Stimulated activated CD4-positive, alpha-beta T cell treated with anti-CD3 and anti-CD28 coated beads, Interleukin-12 subunit alpha, Interleukin-12 subunit beta, amount 100 ng/mL, for 4 hours (primary cell): ENCODE results near the gene ANKS3.
"Not testable (repeated sequence)": the region's sequence is repeated elsewhere in the genome, so short reads cannot be mapped to it uniquely, and the experiment has no call there.

Experiments
- DNase-seq: peaks from one replicate; pipeline ENCODE4 v3.0.0-alpha.2; 2020

The ANKS3 gene

DNA sequence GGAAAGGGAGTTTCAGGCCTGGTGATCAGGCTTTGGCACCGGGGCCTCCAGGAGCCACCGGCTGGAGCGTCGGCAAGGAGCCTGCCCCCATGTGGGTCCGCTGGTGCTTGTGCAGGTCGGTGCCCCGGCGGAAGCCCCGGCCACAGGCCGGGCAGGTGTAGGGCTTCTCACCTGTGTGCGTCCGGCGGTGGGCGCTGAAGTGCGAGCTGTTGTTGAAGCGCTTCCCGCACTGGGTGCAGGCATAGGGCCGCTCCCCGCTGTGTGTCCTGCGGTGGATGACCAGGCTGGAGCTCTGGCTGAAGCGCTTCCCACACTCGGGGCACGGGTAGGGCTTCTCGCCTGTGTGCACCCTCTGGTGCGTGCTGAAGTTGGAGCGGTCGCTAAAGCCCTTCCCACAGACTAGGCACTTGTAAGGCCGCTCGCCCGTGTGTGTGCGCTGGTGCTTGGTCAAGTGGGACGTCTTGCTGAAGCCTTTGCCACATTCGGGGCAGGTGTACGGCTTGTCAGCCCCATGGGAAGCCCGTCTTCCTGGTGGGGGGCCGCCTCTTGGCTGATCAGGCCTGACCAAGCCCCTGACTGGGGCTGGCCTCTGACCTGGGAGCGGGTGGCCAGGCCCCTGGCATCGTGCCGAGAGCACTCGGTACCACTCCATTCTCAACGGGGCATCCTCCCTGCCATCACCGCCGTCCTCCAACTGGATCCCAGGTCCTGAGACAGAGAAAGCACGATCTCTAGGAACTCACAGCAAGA, 18.5 kb upstream of the ANKS3 start:
- DNase-seq: no peak

DNA sequence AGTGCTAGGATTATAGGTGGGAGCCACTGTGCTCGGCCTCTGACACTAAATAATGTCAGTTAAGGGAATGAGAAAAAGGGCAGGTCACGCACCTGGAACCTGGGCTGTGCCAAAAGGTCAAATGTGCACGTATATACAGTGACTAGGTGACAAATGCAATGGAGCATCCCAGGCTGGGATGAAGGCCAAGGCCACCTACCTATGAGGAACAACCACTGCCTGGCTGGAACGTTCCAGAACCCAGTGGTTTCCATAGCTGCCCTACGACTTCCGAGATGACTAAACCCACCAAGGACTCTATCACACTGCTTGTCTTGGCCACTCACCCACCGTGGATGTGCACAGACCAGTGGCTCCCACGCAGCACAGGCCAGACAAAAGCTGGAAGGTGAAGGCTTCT, 16.8 kb upstream of the ANKS3 start:
- DNase-seq: no peak

DNA sequence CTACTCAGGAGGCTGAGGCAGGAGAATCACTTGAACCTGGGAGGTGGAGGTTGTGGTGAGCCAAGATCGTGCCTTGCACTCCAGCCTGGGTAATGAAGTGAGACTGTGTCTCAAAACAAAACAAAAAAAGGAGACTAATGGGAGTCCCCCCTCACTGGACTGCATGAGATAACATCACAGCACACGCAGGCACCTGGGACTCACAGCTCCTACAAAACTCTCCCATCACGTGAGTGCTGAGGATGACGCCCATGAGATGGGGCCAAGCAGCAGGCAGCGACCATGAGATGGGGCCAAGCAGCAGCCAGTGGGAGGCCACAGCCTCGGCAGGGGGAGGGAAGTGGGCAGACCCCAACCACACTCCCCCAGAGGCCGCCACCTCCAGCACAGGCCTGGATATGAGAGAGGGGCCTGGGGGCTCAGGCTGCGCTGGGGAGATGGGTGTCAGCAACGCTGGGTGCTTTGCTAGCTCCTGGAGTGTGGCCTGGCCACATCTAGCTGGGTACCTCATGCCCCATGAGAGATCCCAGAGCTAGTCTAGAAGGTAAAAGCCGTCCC, 15.7 kb upstream of the ANKS3 start:
- DNase-seq: no peak

DNA sequence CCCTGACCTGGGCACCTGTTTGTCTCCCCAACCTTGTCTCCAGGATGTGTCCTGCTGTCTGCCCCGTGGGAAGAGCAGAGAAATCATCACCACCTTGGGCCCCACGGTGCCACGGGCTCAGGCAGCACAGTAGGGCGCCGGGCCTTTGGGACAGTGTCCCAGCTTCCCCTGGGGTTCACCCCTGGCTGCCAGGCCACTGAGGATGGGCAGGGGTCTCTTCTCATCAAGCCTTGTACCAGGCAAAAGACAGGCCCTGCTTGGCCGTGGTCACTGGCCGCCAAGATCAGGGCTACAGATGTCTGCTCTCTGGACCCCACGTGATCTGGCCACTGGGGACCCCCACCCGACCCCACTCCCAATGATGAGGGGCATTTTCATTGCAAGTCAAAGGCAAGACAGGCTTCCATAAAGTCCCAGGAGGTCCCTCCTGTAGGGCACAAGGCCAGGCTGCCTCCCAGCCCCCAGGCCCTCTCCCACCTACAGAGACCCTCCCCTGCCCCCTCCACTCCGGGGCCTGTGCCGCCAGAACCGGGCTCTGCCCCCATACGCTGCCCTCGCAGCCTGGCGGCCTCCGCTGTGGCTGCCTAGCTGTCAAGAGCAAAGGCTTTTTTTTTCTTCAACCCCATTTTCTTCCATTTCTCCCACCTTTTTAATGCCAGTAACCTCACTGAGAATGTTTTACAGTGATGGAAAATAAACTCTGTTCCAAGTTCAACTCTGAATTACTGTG, 14.8 kb upstream of the ANKS3 start:
- DNase-seq: no peak

DNA sequence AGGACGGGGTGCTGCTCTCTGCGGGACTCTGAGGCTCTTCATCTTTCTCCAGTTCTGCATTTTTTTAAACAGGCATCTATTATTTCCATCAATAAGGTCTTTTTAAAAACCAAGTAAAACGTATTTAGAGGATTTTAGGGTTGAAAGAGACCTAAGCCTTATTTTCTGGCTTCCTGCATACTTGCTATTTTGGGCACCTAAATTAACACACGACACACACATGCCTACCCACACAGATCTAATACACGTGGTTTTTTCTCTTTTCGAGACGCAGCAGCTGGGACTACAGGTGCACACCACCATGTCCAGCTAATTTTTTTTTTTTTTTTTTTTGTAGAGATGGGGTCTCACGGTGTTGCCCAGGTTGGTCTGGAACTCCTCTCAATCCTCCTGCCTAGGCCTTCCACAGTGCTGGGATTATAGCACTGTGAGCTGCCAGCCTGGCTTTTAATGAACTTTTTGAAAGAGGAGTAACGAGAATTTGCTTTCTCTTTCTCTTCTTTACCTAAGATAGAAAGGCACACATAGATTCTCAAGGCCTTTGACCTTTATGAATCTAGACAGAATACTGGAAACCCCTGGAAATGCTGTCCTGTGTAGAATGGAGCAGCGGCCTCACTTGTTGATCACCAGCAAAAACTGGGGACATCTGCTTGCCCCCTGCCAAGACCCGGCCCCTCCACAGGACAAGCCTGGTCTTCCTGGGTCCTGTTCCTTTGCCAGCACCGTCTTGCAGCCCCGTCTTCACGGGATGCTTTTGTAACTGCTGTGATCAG, 14.0 kb upstream of the ANKS3 start:
- DNase-seq: no peak

DNA sequence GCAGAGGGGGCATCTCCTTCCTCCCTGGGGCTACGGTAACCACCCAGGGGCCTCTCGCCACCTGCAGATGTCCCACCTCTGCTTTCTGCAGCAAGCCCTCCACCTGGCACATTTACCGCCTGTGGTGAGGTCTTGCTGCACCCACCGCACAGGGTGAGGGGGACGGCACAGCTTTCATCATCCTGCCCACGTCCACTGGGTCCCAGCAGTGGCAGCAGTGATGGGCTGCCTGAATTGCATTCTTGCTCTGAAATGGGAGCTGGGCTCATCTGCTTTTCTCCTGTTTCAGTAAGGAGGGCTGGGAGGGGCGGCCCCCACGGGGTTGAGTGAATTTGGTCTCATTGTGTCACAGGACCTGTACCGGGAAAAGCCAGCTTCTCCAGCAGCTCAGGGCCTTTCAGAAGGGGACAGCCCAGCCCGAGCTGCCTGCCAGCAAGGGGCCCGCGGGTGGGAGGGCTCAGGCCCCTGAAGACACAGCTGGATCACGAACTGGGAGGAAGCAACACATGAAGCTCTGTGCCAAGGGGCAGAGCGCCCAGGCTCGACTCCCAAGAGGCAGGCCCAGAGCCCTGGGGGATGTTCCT, 13.0 kb upstream of the ANKS3 start:
- no peak for DNase-seq

DNA sequence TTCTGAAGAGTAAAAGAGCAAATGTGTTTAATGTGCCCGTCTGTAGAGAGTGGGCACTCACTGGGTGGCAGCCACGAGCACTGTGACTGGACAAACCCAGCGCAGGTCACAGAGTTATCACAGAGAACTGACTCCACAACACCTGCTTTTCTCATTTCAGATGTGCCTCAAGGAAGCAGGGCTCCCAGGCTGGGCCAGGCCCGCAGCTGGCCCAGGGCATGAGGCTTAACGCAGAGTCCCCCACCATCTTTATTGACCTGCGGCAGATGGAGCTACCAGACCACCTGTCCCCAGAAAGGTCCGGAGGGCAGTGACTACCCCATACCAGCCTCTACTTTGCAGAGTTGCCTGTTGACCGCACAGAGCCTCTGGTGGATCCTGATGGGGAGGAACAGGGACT, 12.1 kb upstream of the ANKS3 start:
- DNase-seq: no peak

DNA sequence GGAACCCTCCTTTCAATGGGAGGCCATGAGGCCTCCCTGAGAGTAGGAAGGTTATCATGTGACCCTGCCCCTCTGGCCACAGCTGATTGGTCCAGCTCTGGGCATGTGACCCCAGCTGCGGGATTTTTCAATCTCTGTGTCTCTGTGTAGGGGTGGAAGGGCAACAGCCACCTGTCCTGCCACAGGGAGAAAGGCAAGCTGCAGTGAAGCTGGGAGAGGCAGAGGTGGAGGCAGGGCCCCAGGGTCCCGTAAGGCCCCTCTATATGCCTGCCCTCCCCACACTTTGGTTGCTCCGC, 11.2 kb upstream of the ANKS3 start:
- no peak for DNase-seq

DNA sequence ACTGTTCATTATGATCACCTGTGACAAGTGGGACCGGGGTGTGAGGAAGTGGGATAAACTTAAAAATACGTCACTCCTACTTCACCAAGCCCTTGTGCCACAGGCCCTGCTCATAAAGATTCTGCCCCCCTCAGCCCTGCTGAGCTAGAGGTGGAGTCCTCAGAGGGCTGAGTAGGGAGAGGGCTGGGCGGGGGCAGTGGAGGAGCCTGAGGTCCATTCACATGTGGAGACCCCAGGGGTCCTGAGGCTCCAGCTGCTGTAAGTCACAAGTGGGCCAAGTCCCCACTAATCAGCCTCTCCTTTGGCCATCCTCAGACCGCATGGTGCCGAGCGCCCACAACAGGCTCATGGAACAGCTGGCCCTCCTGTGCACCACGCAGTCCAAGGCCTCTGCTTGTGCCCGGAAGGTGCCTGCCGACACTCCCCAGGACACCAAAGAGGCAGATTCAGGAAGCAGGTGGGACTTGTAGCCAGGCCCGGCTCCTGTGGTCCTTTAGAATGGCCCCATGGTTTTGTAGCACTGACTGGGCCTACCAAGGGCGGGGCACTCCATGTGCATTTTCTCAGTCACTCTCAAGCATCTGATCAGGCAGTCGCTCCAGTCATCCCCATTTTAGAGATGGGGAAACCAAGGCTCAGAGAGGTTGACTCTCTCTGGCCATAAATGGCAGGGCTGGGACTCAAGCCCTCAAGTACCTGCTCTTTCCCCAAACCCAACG, 10.6 kb upstream of the ANKS3 start:
- no peak for DNase-seq

DNA sequence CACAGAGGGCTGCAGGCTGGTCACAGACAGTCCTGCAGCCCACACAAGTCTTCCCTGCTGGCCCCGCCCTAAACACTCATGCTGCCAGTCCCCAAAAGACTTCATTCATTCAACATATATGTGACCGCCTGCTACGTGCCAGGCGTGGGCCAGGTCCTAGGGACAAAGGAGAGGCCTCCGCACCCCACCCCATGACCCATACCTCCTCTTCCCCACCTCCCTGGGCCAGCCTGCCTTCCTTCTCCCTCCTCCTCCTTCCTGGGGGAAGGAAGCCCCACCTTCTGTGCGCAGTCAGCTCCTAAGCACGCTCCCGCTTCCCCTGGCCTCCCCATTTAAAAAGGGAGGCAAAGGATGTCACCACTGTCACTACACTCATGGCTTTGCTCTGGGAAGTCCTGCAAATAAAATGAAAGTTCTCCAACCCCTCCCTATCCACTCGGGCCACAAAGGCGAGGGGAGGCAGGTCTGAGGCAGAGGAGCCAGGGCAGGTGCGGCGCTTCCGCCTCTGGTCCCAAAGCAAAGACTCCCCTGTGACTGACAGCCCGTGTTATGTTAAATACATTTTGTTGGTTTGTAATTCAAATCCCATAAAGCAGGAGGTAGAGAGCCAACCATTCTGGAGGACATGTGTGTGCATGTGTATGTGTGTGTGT, 9.3 kb upstream of the ANKS3 start:
- DNase-seq: no peak

DNA sequence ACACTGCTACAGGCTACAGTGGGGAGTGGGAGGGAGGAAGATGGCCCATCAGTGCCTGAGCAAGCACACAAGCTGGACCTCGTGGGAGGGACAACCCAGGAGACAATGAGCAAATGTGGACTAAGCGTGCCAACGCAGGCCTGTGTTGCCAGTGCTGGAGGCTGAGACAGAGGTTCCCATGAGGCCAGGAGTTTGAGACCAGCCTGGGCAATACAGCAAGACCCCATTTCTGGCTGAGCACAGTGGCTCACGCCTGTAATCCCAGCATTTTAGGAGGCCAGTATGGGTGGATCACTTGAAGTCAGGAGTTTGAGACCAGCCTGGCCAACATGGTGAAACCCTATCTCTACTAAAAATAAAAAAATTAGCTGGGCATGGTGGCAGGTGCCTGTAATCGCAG, 4.3 kb upstream of the ANKS3 start:
- not testable (repeated sequence) for DNase-seq

DNA sequence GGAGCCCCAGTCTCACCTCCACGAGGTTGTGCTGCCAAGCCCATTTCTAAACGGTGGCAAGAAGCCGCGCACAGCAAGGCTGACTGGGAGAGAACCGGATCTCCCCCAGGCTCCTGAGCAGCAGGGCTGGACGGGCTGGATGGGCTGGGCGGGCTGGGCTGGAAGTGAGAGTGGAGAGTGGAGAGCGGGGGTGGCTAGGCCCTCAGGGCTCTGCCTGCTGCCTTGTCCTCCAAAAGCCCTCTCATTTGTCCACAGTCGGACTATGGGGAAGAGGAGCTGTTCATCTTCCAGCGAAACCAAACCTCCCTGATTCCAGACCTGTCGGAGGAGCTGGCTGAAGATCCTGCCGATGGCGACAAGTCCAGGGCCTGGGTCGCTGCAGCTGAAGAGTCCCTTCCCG, 3.5 kb upstream of the ANKS3 start:
- no peak for DNase-seq

DNA sequence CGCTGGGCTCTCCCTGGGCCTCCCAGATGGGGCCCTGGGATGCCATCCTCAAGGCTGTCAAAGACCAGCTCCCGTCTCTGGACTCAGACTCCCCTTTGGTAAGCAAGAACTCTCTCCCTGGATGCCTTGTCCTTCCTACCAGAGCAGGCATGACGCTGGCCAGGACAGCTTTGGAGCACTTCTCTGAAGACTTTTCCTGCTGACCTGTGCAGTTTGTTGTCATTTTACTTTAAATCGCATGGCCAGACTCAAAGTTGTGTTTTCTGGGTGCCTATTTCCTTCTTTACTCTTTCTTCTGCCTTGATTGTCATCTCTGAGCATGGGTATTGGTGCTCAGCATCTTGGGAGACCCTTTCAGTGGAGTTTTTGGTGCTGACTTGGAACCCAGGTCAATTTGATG, 2.5 kb upstream of the ANKS3 start:
- DNase-seq: no peak

DNA sequence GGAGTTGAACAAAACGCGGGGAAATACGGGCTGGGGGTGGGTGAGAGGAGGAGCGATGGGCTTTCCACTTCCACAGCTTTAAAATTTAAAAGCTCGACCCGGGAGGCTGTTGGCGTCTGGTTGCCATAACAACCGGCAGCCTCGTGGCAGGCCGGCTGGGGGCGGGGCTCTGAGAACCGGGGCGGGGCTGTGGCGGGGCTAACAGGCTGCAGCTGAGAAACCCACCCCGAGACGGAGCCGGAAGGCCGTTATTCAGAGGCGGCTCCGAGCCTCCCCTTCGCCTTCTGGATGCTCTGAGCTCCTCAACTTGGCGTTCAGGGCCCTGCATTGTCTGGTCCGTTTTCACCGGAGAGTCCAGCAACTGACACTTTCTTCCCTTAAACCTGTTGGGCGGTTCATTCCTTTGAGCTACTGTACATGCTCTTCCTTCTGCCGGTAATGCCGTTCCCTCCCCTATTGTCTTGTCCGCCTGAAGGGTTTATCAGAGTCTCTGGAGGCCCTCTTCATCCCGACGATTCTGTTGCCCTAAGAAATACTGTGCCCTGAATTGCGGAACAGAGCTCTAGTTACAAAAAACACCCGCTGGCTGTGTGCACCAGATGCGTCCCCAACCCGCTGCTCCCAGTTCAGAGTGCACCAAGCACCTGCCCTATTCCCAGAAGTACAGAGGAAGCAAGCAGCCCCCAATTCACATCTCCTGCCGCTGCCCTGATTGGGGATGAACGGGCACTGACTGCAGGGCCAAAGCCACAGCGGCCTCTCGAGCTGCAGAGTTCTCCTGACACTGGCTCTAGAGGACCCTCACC, 862 bp upstream of the ANKS3 start:
- DNase-seq: peak; percentile 95

DNA sequence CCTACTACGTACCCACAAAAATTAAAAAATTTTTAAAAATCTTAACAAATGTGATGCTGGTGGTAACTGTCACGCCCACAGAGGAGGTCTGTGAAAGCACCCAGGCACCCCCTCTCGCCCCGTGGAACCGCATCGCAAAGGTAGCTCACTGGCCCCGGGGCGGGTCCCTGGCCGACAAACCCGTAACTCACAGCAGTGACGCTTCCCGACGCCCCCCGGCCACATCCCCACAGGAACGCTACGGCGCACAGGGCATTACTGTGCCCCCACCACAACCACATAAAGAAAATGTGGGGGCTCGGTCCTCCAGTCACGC, 366 bp downstream of the ANKS3 start:
- DNase-seq: peak; percentile 18

DNA sequence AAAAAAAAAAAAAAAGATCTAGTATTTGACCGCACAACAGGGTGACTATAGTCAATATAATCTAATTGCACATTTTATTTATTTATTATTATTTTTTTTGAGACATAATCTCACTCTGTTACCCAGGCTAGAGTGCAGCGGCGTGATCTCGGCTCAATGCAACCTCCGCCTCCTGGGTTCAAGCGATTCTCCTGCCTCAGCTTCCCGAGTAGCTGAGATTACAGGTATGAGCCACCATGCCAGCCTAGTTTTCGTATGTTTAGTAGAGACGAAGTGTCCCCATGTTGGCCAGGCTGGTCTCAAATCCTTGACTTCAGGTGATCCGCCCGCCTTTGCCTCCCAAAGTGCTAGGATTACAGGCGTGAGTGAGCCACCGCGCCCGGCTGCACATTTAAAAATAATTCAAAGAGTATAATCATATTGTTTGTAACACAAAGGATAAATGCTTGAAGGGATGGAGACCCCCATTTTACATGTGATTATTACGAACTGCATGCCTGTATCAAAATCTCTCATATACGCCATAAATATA, 794 bp downstream of the ANKS3 start:
- no peak for DNase-seq

DNA sequence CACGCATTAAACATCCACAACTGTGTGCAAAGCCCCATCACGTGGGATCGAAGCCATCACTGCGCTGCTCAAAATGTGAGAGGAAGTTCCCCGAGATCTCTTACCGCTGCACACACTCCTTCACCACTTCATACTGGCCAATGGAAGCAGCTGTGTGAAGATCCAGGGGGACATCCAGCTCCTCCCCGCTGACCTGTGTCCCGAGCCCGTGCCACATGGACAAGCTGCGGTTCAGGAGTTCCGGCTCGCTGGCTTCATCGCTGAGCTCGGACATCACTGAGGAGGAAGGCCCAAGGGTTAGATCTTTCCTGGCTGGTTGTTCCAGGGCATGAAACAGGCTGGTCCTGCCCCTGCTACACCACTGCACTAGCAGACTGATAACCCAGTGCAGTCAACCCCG, 4.2 kb downstream of the ANKS3 start:
- DNase-seq: no peak

DNA sequence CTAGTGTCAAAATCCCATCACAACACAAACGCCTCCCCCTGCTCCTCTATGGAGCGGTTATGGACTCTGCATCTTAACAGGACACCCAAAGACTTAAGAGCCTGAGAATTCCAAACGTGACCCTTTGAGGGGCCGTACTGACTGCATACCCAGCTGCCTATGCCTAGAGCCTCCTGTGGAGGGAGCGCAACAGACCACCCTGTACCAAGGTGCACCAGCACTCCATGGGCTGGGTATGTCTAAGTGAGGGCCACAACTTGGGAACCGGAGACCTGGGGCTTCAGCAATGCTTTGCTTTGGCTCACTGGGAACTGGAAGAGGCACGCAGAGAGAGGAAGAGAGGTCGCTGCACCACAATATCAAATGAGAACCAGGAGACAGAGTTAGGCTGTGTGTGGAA, 5.4 kb downstream of the ANKS3 start:
- no peak for DNase-seq

DNA sequence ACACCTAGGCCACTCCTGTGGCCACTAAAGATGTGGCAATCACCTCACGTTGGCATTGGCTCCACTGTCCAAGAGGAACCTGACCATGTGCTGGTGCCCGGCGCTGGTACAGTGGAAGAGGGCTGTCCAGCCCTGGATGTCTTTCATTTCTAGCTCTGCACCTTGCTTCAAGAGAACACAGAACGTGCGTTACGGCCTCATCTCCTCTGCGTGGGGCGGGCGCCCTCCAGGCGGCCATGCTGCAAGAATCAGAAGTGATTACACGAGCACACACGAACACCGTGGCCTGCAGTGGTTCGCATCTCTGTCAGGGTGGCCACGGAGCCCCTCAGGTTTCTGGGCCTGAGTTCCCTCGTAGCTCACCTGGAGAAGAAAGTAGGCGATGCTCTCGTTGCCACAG, 7.5 kb downstream of the ANKS3 start:
- no peak for DNase-seq

DNA sequence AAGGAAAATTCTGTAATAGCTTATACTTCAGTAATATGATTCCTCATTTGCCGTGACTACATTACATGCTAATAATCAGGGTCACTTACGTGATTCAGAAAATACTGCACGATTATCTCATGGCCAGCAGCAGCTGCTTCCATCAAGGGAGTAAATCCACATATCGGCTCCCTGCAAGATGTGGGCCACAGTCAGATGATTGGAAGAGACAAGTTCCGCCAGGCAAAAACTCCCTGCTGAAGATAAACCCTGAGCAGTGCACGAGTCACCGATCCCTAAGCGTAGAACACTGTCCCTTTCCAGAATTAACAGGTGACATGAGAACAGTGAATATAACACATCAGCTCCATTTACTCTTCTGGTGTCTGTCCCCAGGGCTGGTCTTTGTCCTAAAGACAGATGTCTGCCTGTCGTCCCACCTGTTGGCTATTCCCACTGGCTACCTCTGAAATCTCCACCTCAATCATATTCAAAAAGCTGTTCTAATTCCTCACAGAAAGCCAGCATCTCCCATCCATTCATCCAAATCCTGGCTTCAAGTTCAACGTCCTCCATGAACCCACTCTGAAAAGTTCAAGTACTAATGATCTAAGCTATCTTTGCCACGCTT, 9.3 kb downstream of the ANKS3 start:
- DNase-seq: no peak
